HCT116 (cell line): ENCODE data around the gene CREB1.

ENCODE experiments used
- CBX3 ChIP-seq: IDR thresholded peaks from 2 replicates; pipeline ENCODE4 v1.6.1; 2012; ENCODE audit warnings: low read depth
- CTCF ChIP-seq, 3 experiments: fragments of 200-600 bp in 1 of 3; sonication (generic) in 1 of 3; IDR thresholded peaks in 2 of 3; conservative IDR thresholded peaks in 1 of 3; 2 replicates each; pipeline ENCODE4 v1.5.1; 2012 to 2017; ENCODE audit warnings: low read depth in 2 of 3, low read length in 2 of 3, antibody characterized with exemption in 1 of 3, borderline replicate concordance in 1 of 3, control low read depth in 1 of 3, mild to moderate bottlenecking in 1 of 3, mixed read lengths in 1 of 3, mixed run types in 1 of 3, moderate library complexity in 1 of 3; ENCODE audit not compliant: insufficient read depth in 1 of 3
- EGR1 ChIP-seq: IDR thresholded peaks from 2 replicates; pipeline ENCODE4 v1.6.1; 2012; ENCODE audit warnings: low read depth
- EZH2 ChIP-seq: fragments of 200-600 bp; sonication (generic); IDR thresholded peaks from 2 replicates; pipeline ENCODE4 v1.6.1; 2017; ENCODE audit warnings: antibody characterized with exemption, mixed run types
- MAX ChIP-seq: IDR thresholded peaks from 2 replicates; pipeline ENCODE4 v1.6.1; 2012
- POLR2A ChIP-seq: IDR thresholded peaks from 2 replicates; pipeline ENCODE4 v1.7.0; 2011; ENCODE audit warnings: borderline replicate concordance; ENCODE audit not compliant: insufficient read depth, insufficient read length; ENCODE audit errors: extremely low read depth
- POLR2AphosphoS5 ChIP-seq: IDR thresholded peaks from 2 replicates; pipeline ENCODE4 v1.6.1; 2011; ENCODE audit warnings: mild to moderate bottlenecking, low read depth, low read length, moderate library complexity
- SP1 ChIP-seq: IDR thresholded peaks from 2 replicates; pipeline ENCODE4 v1.6.1; 2012; ENCODE audit warnings: low read depth
- YY1 ChIP-seq: IDR thresholded peaks from 2 replicates; pipeline ENCODE4 v1.6.1; 2011; ENCODE audit warnings: low read length, low read depth, moderate library complexity, mild to moderate bottlenecking; ENCODE audit not compliant: insufficient replicate concordance; ENCODE audit errors: extremely low read depth
- ZBTB33 ChIP-seq: IDR thresholded peaks from 2 replicates; pipeline ENCODE4 v1.6.1; 2011; ENCODE audit warnings: mild to moderate bottlenecking, low read length, moderate library complexity; ENCODE audit not compliant: insufficient replicate concordance; ENCODE audit errors: extremely low read depth
- ZNF274 ChIP-seq: fragments of 200-500 bp; sonication (Bioruptor generic); IDR thresholded peaks from 2 replicates; pipeline ENCODE4 v1.6.1; 2014; ENCODE audit warnings: mild to moderate bottlenecking, low read depth, low read length, inconsistent platforms

GRCh38 chr2:207594264-207594663, 64.5 kb downstream of the CREB1 start:
- TF ChIP-seq POLR2A, result no peak
- no peak for TF ChIP-seq POLR2AphosphoS5
- TF ChIP-seq EZH2, result no peak
- TF ChIP-seq CTCF (IDR thresholded peaks at IDR 0.05 in 2 of 3, conservative IDR thresholded peaks at IDR 0.05 in 1 of 3; ENCODE audit: borderline replicate concordance in 1 of 3, insufficient read depth in 1 of 3, low read depth in 2 of 3, low read length in 2 of 3), result no peak
- TF ChIP-seq YY1, result no peak
- no peak for TF ChIP-seq EGR1
- TF ChIP-seq ZNF274, result no peak
- no peak for TF ChIP-seq SP1
- TF ChIP-seq CBX3, result no peak
- no peak for TF ChIP-seq ZBTB33
- TF ChIP-seq MAX, result no peak
